AG09309 (cell line): Measurements from ENCODE around the gene DRG2.

Experiments
- DNase-seq: peaks from one replicate; pipeline ENCODE4 v3.0.0-alpha.2; 2010; ENCODE audit warnings: low read depth
- H3K4me3 ChIP-seq: 2 replicates; pipeline ENCODE4 v1.5.1; 2011; ENCODE audit warnings: mild to moderate bottlenecking, low read depth, low read length, moderate library complexity; ENCODE audit not compliant: control insufficient read depth
- CTCF ChIP-seq: IDR thresholded peaks from 2 replicates; pipeline ENCODE4 v1.5.1; 2011; ENCODE audit warnings: mild to moderate bottlenecking, low read depth, low read length, inconsistent platforms; ENCODE audit not compliant: insufficient read depth, control insufficient read depth; ENCODE audit errors: missing control alignments

The DRG2 gene

GRCh38 chr17:18111330-18111971 is 23.7 kb downstream of the DRG2 start:
- TF ChIP-seq CTCF: no peak

GRCh38 chr17:18115517-18115916 is 27.8 kb downstream of the DRG2 start:
- no peak for DNase-seq
- TF ChIP-seq CTCF: no peak
- no peak overlapping the region for H3K4me3 ChIP-seq

More at GRCh38 chr17:18111330-18111971, 23.7 kb downstream of the DRG2 start:
- H3K4me3 ChIP-seq: no peak overlapping the region
- DNase-seq: no peak

GRCh38 chr17:18116078-18116477 is 28.3 kb downstream of the DRG2 start:
- no peak for TF ChIP-seq CTCF
- no peak for DNase-seq

GRCh38 chr17:18117533-18117932 is 29.8 kb downstream of the DRG2 start:
- DNase-seq: no peak
- no peak for TF ChIP-seq CTCF
- H3K4me3 ChIP-seq: no peak overlapping the region

More at GRCh38 chr17:18116078-18116477, 28.3 kb downstream of the DRG2 start:
- no peak overlapping the region for H3K4me3 ChIP-seq

- no peak for DNase-seq
- TF ChIP-seq CTCF: no peak
- no peak overlapping the region for H3K4me3 ChIP-seq
These were observed 30.5 kb downstream of the DRG2 start for GRCh38 chr17:18117982-18118975.

GRCh38 chr17:18119166-18119745 is 31.5 kb downstream of the DRG2 start:
- no peak overlapping the region for H3K4me3 ChIP-seq
- no peak for DNase-seq
- no peak for TF ChIP-seq CTCF
